Thyroid gland (tissue), 4 donors: Measurements from ENCODE around the gene ABCC1. TPM values are rescaled to one million over a fixed set of nuclear protein-coding genes. Genes with fewer than 3 reads are reported as not detected.

Source experiments
- DNase-seq, 2 donors: peaks; one replicate each; pipeline ENCODE4 v3.0.0-alpha.2; 2019
- H3K27ac ChIP-seq, 3 donors: fragments of 200-600 bp; sonication (generic); 1 replicate in 2 of 3; 2 replicates in 1 of 3; pipeline ENCODE4 v1.5.1; 2016 to 2019; ENCODE audit warnings: mild to moderate bottlenecking in 1 of 3, moderate library complexity in 1 of 3
- H3K27me3 ChIP-seq: fragments of 200-600 bp; sonication (generic); one replicate; pipeline ENCODE4 v1.5.1; 2019
- H3K36me3 ChIP-seq, 2 donors: fragments of 200-600 bp; sonication (generic); one replicate each; pipeline ENCODE4 v1.5.1; 2016 to 2019
- H3K4me1 ChIP-seq, 2 donors: fragments of 200-600 bp; sonication (generic); one replicate each; pipeline ENCODE4 v1.5.1; 2017 to 2019
- H3K4me3 ChIP-seq, 3 donors: fragments of 200-600 bp; sonication (generic); replicated peaks in 1 of 3; 1 replicate in 2 of 3; 2 replicates in 1 of 3; pipeline ENCODE4 v1.5.1; 2016; ENCODE audit warnings: mild to moderate bottlenecking in 1 of 3
- H3K9me3 ChIP-seq: fragments of 200-600 bp; sonication (generic); one replicate; pipeline ENCODE4 v1.5.1; 2017
- CTCF ChIP-seq, 6 experiments: fragments of 200-600 bp in 3 of 6; fragments of 450-650 bp in 3 of 6; sonication (generic) in 3 of 6; IDR thresholded peaks; one replicate each; pipeline ENCODE4 v1.5.1; 2016 to 2019; ENCODE audit warnings: antibody characterized with exemption in 6 of 6, mild to moderate bottlenecking in 2 of 6, inconsistent platforms in 1 of 6, moderate library complexity in 1 of 6
- POLR2A ChIP-seq, 2 donors: fragments of 450-650 bp; IDR thresholded peaks; one replicate each; pipeline ENCODE4 v1.6.1; 2017; ENCODE audit warnings: antibody characterized with exemption in 2 of 2, mild to moderate bottlenecking in 2 of 2, moderate library complexity in 1 of 2
- WGBS, 2 donors: methylation state at CpG; one replicate each; pipeline ENCODE4 v1.1.5; 2017; 5-methylcytosine and 5-hydroxymethylcytosine counted together
- intact Hi-C: fragments of 100-400 bp; cut with DNase I; formaldehyde crosslinking; loops from one replicate; pipeline ENCODE4 v1.15.1; 2023
- total RNA-seq, 4 donors: library from RNA; depleted of rRNA; stranded (reverse); fragments of >200 nt; gene quantifications; one replicate each; pipeline ENCODE4 v1.2.3, GENCODE V29; 2016

The ABCC1 gene
- total RNA-seq, 4 donors from 2014 or later, result 42.7 to 76.7 (median 70.1) TPM

GRCh38 chr16:16027728-16028310 lies 78.4 kb downstream of the ABCC1 start:
- 54 to 56% methylated on average over 11 of the region's 11 CpGs for WGBS, 2 donors
- no peaks in the 10 kb centered on the region for H3K36me3 ChIP-seq
- TF ChIP-seq CTCF (IDR thresholded peaks at IDR 0.05), result no peak
- TF ChIP-seq POLR2A (IDR thresholded peaks at IDR 0.05), result no peak
- no peaks in the 10 kb centered on the region for H3K27me3 ChIP-seq
- H3K27ac ChIP-seq, result peak overlapping the region; percentile 72 to 95 (median 90)
- peak; percentile 69 to 77 for DNase-seq
- H3K4me1 ChIP-seq, result peaks cover 51 to 76% of the 10 kb centered on the region in 2 donors
- intact Hi-C loops, result no loop called here
- no peak overlapping the region for H3K4me3 ChIP-seq
- H3K9me3 ChIP-seq, result no peaks in the 10 kb centered on the region

- Histone ChIP-seq H3K4me3 (no peak overlapping the region), H3K9me3 (no peaks in the 10 kb centered on the region), H3K27ac (peak overlapping the region; percentile 72 to 95 (median 90)), H3K36me3 (no peaks in the 10 kb centered on the region), H3K27me3 (no peaks in the 10 kb centered on the region), H3K4me1 (peaks cover 47 to 69% of the 10 kb centered on the region in 2 donors)
- TF ChIP-seq POLR2A (IDR thresholded peaks at IDR 0.05) (no peak), CTCF (IDR thresholded peaks at IDR 0.05) (no peak)
- WGBS, 2 donors, result 83 to 85% methylated on average over 19 of the region's 19 CpGs
- DNase-seq, result no peak
- intact Hi-C loops, result no loop called here
Measured at GRCh38 chr16:16028311-16028999, 79.0 kb downstream of the ABCC1 start.

GRCh38 chr16:16029431-16030011 lies 80.1 kb downstream of the ABCC1 start:
- WGBS, 2 donors, result 61 to 64% methylated on average over 5 of the region's 5 CpGs
- H3K27ac ChIP-seq, result peak overlapping the region; percentile 72 to 95 (median 90)
- H3K36me3 ChIP-seq, result no peaks in the 10 kb centered on the region
- no peak for DNase-seq
- H3K4me3 ChIP-seq, result no peak overlapping the region
- intact Hi-C loops, result loop anchor here (10.0 kb wide), 1 partner anchor 55 kb away; no protein-coding TSS in a partner anchor
- peaks cover 47 to 67% of the 10 kb centered on the region in 2 donors for H3K4me1 ChIP-seq
- no peaks in the 10 kb centered on the region for H3K9me3 ChIP-seq
- H3K27me3 ChIP-seq, result no peaks in the 10 kb centered on the region
- no peak for TF ChIP-seq CTCF (IDR thresholded peaks at IDR 0.05)

GRCh38 chr16:16030449-16030848 lies 81.0 kb downstream of the ABCC1 start:
- Histone ChIP-seq H3K36me3 (peaks cover 0 to 1% of the 10 kb centered on the region in 2 donors), H3K4me1 (peaks cover 43 to 61% of the 10 kb centered on the region in 2 donors), H3K27ac (peak overlapping the region; percentile 88 to 95 (median 90)), H3K4me3 (no peak overlapping the region), H3K27me3 (no peaks in the 10 kb centered on the region), H3K9me3 (no peaks in the 10 kb centered on the region)
- intact Hi-C loops, result loop anchor here (10.0 kb wide), 1 partner anchor 54 kb away; no protein-coding TSS in a partner anchor
- WGBS, 2 donors, result 29 to 39% methylated on average over 8 of the region's 8 CpGs
- DNase-seq, result peak; percentile 88
- no peak for TF ChIP-seq POLR2A (IDR thresholded peaks at IDR 0.05)
- TF ChIP-seq CTCF (IDR thresholded peaks at IDR 0.05), result no peak

- Histone ChIP-seq H3K36me3 (peaks cover 4 to 8% of the 10 kb centered on the region in 2 donors), H3K9me3 (no peaks in the 10 kb centered on the region), H3K27ac (peak overlapping the region; percentile 88 to 95 (median 90)), H3K4me3 (no peak overlapping the region), H3K27me3 (no peaks in the 10 kb centered on the region), H3K4me1 (peaks cover 35 to 51% of the 10 kb centered on the region in 2 donors)
- 98 to 99% methylated on average over 6 of the region's 6 CpGs for WGBS, 2 donors
- TF ChIP-seq POLR2A (IDR thresholded peaks at IDR 0.05) (no peak), CTCF (IDR thresholded peaks at IDR 0.05) (no peak)
- intact Hi-C loops, result loop anchor here (10.0 kb wide), 1 partner anchor 53 kb away; no protein-coding TSS in a partner anchor
- no peak for DNase-seq
Measured at GRCh38 chr16:16031401-16031800, 82.0 kb downstream of the ABCC1 start.
